ENCODE results near the gene BTBD6. TPM values are rescaled to one million over a fixed set of nuclear protein-coding genes. Genes with fewer than 3 reads are reported as not detected.

BTBD6 gene
- total RNA-seq, 1 experiment from 2014 or later, result 0.26 TPM

DNA sequence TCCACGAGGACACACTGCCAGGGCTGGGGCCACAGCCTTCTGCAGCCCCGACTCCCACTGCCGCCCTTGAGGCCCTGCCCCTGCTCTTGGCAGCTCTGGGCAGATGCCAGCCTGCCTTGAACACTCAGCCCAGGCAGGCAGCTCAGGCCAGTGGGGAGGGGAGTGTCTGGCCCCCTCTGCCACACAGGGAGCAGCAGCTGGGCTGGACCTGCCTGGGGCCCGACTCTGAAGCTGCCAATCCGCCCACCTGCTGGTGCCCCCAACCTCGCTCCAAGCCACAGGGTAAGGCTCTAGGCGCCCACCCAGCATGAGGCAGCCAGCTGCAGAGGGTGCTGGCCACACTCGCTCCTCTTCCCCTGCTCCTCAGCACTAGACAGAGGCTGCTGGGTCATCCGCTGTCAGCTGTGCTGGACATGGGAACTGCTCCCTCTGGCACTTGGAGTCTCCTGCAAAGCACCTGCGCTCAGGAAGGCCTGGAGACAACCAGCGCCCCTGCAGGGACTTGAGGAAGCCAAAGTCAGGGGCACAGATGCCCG lies 42.6 kb upstream of the BTBD6 start:
- CTCF ChIA-PET, result no interaction called here

DNA sequence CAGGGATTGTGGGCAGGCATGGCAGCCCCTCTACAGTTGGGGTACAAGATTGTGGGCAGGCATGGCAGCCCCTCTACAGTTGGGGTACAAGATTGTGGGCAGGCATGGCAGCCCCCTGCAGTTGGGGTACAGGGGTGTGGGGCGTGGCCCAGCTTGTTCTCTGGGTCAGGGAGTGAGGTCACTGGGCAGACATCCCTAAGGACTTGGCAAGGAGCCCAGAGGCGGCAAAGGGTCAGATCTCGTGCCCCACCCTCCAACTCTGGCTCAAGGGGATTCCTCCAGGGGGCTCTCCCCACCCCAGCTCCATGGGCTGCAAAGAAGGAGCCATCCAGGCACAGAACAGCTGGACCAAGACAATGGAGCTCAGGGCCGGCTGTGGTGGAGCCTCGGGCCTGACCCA lies 41.5 kb upstream of the BTBD6 start:
- H3K9me3 ChIP-seq (ENCODE audit: control insufficient read depth, insufficient read depth, low read depth, low read length), result no peaks in the 10 kb centered on the region
- no peak overlapping the region for H3K4me3 ChIP-seq (ENCODE audit: low read depth in 2 of 2, low read length in 2 of 2)
- H3K27ac ChIP-seq (ENCODE audit: low read length), result no peak overlapping the region
- CTCF ChIA-PET, result no interaction called here
- in situ Hi-C loops (cut with HindIII; ENCODE audit: low pct_unique_long_range_greater_than_20kb, low sequenced_read_pairs) (no loop called here), intact Hi-C loops (cut with micrococcal nuclease; ENCODE audit: unreplicated experiment) (no loop called here)
- no peak for ATAC-seq
- DNase-seq (ENCODE audit: low read depth, low spot score), result no peak
- H3K36me3 ChIP-seq (ENCODE audit: control insufficient read depth, insufficient read depth, low read length), result no peaks in the 10 kb centered on the region
- no TSS peak for BruUV-seq (replicated peaks)
- TF ChIP-seq POLR2AphosphoS5 (IDR thresholded peaks at IDR 0.05; ENCODE audit: low read depth, low read length) (no peak), TCF7L2 (IDR thresholded peaks at IDR 0.05; ENCODE audit: low read depth, low read length) (no peak), SIN3A (IDR thresholded peaks at IDR 0.05; ENCODE audit: borderline replicate concordance, insufficient read depth, low read depth, low read length) (no peak)
- TF ChIP-seq, protein P1, sequence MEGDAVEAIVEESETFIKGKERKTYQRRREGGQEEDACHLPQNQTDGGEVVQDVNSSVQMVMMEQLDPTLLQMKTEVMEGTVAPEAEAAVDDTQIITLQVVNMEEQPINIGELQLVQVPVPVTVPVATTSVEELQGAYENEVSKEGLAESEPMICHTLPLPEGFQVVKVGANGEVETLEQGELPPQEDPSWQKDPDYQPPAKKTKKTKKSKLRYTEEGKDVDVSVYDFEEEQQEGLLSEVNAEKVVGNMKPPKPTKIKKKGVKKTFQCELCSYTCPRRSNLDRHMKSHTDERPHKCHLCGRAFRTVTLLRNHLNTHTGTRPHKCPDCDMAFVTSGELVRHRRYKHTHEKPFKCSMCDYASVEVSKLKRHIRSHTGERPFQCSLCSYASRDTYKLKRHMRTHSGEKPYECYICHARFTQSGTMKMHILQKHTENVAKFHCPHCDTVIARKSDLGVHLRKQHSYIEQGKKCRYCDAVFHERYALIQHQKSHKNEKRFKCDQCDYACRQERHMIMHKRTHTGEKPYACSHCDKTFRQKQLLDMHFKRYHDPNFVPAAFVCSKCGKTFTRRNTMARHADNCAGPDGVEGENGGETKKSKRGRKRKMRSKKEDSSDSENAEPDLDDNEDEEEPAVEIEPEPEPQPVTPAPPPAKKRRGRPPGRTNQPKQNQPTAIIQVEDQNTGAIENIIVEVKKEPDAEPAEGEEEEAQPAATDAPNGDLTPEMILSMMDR (IDR thresholded peaks at IDR 0.05), result no peak
- TF ChIP-seq, protein P2, sequence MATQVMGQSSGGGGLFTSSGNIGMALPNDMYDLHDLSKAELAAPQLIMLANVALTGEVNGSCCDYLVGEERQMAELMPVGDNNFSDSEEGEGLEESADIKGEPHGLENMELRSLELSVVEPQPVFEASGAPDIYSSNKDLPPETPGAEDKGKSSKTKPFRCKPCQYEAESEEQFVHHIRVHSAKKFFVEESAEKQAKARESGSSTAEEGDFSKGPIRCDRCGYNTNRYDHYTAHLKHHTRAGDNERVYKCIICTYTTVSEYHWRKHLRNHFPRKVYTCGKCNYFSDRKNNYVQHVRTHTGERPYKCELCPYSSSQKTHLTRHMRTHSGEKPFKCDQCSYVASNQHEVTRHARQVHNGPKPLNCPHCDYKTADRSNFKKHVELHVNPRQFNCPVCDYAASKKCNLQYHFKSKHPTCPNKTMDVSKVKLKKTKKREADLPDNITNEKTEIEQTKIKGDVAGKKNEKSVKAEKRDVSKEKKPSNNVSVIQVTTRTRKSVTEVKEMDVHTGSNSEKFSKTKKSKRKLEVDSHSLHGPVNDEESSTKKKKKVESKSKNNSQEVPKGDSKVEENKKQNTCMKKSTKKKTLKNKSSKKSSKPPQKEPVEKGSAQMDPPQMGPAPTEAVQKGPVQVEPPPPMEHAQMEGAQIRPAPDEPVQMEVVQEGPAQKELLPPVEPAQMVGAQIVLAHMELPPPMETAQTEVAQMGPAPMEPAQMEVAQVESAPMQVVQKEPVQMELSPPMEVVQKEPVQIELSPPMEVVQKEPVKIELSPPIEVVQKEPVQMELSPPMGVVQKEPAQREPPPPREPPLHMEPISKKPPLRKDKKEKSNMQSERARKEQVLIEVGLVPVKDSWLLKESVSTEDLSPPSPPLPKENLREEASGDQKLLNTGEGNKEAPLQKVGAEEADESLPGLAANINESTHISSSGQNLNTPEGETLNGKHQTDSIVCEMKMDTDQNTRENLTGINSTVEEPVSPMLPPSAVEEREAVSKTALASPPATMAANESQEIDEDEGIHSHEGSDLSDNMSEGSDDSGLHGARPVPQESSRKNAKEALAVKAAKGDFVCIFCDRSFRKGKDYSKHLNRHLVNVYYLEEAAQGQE (IDR thresholded peaks at IDR 0.05; ENCODE audit: insufficient read depth in 1 of 2, low read depth in 2 of 2, low read length in 1 of 2), result no peak
- no peaks in the 10 kb centered on the region; the same call in 1 of the 2 replicates for H3K4me1 ChIP-seq (ENCODE audit: control insufficient read depth, insufficient read depth, low read length)
- no peaks in the 10 kb centered on the region for H3K27me3 ChIP-seq (ENCODE audit: control insufficient read depth, insufficient read depth, low read length)
- POLR2A ChIA-PET, result no interaction called here

More for the DNA sequence above, 42.6 kb upstream of the BTBD6 start:
- Histone ChIP-seq H3K27me3 (ENCODE audit: control insufficient read depth, insufficient read depth, low read length) (no peaks in the 10 kb centered on the region), H3K9me3 (ENCODE audit: control insufficient read depth, insufficient read depth, low read depth, low read length) (no peaks in the 10 kb centered on the region), H3K4me1 (ENCODE audit: control insufficient read depth, insufficient read depth, low read length) (no peaks in the 10 kb centered on the region; the same call in 1 of the 2 replicates), H3K36me3 (ENCODE audit: control insufficient read depth, insufficient read depth, low read length) (no peaks in the 10 kb centered on the region), H3K27ac (ENCODE audit: low read length) (no peak overlapping the region), H3K4me3 (ENCODE audit: low read depth in 2 of 2, low read length in 2 of 2) (no peak overlapping the region)
- POLR2A ChIA-PET, result no interaction called here
- intact Hi-C loops (cut with micrococcal nuclease; ENCODE audit: unreplicated experiment) (no loop called here), in situ Hi-C loops (cut with HindIII; ENCODE audit: low pct_unique_long_range_greater_than_20kb, low sequenced_read_pairs) (no loop called here)
- DNase-seq (ENCODE audit: low read depth, low spot score) (no peak), ATAC-seq (0 out of 2 replicates have a peak, but pooled peaks have one; percentile 23)
- TF ChIP-seq, protein P2 (IDR thresholded peaks at IDR 0.05; ENCODE audit: insufficient read depth in 1 of 2, low read depth in 2 of 2, low read length in 1 of 2), result no peak
- no TSS peak for BruUV-seq (replicated peaks)

Data from Panc1 (cell line).